GM18870 (cell line): Measurements from ENCODE around the gene TJP1.
"Not testable (repeated sequence)": the region's sequence is repeated elsewhere in the genome, so short reads cannot be mapped to it uniquely, and the experiment has no call there.

Experiments
- ATAC-seq: cut with Tn5 transposase; IDR thresholded peaks from one replicate; pipeline ENCODE4 v1.9.1; 2021; ENCODE audit warnings: moderate library complexity; ENCODE audit not compliant: unreplicated experiment

TJP1 gene

DNA sequence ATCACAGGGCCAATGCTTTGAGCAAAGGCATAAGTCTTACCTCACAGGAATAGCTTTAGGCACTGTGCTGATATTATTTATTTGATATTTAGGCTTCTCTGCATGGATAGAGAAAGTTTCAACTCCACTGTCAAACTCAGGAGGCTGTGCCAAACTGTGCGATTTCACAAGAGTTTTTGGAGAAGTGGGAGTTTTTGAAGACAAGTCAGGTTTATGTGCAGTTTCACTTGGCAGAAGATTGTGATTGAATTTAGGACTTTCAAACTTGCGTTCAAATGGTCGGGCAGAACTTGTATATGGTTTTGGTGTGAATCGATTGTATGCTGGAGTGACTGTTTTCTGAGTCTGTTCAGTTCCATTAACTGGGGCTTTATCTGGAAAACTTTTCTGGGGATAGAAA lies 113.7 kb downstream of the TJP1 start:
- ATAC-seq, result no peak

DNA sequence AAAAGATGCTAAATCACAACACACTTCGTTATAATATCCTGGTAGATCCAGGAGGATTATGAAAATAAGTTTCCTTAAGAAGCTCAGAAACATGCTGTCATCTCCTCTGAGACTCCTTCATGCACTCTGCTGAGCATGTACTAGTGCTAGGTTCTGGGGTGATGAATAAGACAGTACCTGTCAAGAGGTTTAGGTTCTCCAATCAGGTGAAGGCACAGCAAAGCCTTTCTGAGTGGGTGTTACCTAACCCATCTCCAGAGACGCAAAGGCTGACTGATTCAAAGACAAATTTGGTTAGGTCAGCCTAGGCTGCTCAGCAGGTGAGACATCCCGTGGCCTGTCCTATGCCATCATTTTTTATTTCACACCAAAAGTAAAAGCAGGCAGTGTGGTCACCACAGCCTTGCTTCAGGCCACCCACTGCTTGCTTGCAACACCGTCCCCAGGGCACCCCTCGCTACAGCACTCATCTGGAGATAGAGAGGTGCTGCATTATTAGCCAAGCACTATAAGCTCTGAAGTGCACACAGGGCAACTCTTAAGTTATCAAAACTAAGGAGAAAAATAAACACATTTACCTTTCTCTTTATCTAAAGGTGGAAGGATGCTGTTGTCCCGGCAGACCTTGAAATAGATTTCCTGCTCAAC lies 117.2 kb downstream of the TJP1 start:
- ATAC-seq, result no peak

DNA sequence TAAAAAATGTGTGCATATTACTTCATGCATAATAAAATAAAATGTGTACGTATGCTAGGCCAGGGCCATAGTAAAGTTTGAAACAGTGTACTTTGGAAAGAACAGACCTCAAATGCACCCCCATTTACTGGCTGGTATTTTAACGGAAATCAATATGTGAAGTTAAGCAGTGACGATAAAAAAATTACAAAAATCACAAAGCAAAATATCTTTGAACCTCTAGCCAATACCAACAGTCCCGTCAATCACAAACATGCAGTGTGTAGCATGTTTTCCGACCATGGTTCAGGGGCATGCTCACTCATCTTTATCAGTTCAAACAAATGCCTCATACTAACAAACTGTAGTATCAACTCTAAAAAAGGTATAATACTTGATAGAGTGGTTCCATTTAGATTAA lies 121.1 kb downstream of the TJP1 start:
- no peak for ATAC-seq

DNA sequence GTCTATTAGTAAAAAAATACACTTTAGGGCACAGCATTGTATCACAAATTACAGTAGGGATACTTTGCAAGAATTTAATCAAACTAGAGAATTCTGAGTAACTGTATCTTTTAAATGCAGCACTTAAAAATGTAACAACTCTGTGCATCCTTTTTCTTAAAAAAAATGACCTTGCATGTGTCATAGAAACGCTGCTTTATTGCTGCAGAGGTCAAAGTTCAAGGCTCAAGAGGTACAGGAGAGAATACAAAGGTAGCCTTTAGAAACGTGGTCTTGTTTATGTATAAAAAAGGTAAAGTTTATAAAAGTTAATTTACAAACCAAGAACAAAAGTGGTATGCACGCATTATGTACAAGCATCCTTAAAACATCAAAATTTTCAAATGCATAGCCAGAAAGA lies 122.0 kb downstream of the TJP1 start:
- ATAC-seq, result no peak

DNA sequence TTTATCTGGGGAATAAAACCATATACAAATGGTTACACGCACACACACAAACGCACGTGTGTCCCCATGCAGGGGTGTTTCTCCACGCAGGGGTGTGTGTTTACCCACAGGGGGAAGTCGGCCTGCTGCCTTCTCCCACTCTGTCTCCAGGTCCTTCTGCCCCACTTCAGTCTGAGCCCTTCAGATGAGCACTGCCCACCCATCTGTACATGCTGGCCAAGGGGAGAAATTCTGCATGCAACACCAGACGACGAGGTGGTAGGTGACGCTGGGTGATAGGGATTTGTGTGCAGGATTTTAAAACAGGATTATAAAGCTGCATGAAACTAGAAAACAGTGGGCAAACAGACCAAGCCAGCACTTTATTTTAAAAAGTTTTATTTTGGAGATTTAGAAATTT lies 122.5 kb downstream of the TJP1 start:
- ATAC-seq, result no peak

DNA sequence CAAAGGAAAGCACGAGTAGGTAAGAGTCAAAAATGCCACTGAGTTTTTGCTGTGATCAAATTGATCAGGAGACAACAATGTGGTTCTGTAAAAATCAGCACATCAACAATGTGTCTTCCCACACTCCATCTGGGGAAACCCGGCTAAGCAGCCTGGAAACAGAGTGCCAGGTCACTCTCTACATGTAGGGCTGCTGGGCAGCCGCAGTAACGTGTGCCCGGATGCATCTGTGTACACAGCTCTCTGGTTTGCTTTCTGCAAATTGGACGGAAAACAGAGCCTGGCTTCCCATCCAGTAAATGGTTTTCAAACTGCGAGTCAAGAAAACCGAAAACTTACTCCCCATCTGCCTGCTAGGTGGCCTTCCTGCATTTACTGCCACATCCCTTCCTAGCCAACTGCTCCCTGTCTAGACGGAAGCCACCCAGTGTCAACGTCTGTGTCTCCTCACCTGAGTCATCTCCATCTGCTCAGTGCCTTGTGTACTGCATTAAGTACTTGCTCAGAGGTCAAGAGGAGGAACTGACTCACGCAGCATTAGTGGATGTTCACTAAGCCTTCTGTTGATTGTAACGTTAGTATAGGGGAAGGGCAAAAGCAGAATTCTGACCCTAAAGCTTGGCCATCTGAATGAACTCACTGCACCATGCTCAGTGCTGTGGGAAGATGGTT lies 124.1 kb downstream of the TJP1 start:
- no peak for ATAC-seq

DNA sequence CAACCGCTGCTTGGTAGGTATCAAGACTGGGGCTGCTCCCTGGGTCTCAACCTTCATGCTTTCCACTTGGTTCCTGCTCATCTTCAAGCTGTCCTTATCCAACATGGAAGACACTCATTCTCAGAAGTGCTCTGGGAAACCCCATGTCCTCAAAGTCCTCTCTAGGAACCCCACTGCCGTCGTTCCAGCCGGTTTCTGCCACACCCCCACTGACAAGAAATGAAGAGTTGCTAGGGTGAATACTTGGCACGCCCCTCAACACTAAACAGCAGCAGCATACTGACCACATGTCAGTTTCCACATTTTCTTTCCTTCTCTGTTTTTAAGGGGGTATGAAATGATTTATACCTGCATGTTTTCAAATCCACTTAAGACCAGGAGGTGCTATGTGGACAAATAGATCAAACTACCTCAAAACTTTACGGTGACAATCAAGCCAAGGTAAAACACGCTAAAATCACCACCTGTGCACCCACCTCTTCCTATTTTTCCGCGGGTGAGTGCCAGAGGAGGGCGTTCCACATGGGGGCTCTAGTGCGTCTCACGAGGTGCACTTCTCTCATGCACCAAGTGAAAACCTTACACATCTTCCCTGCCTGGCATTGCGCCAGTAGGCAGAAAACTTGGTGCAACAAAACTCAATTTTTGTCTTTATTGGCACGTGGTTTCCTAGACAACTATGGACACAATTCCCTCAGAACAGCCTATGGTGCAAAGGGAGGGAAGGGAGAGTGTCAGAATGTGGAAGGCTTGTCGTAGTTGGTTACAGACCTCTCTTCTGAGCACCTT lies 125.1 kb downstream of the TJP1 start:
- no peak for ATAC-seq

DNA sequence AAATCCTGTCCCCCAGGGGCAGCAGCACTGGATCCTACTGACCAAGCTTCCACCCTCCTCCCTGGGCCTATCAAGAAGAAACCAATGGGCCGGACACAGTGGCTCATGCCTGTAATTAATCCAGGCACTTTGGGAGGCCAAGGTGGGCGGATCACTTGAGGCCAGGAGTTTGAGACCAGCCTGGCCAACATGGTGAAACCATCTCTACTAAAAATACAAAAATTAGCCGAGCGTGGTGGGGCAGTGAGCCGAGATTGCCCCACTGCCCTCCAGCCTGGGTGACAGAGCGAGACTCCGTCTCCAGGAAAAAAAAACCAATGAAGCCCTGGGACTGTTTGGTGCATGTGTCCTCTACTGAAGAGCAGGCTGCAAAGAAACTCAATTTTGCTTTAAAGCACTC lies 125.8 kb downstream of the TJP1 start:
- not testable (repeated sequence) for ATAC-seq

DNA sequence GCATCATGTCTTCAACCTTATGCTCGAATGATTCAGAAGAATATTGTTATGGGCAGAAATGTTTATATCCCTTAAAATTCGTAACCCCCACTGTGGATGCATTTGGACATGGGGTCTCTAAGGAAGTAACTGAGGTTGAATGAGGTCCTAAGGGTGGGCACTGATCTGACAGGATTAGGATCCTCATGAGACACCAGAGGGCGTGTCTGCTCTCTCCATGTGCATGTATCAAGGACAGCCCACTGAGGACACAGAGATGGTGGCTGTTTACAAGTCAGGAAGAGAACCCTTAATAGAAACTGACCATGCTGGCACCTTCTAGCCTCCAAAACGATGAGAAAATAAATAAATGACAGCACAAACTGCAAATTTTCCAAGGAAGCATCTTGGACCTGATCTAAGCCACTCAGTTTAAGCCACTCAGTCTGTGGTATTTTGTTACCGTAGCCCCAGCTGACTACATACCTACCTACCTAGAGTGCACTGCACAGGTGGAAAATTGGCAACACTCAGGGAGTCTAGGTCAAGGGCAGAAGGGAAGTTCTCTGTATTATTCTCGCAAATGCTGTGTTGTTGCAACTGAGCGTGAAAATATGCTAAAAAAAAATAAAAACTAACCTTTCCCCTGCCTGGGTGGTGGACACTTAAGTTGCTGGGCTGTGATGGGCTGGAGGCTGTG lies 126.6 kb downstream of the TJP1 start:
- ATAC-seq, result no peak

DNA sequence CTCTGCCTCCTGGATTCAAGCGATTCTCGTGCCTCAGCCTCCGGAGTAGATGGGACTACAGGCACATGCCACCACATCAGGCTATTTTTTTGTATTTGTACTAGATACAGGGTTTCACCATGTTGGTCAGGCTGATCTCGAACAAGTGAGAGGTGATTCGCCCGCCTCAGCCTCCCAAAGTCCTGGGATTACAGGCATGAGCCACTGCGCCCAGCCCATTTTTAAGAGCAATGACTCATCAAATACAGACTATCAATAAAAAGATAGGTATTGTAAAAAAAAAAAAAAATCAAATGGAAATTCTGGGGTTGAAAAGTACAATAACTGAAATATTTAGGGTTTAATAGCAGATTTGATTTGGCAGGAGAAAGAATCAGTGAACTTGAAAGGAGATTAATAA lies 129.0 kb downstream of the TJP1 start:
- no peak for ATAC-seq

DNA sequence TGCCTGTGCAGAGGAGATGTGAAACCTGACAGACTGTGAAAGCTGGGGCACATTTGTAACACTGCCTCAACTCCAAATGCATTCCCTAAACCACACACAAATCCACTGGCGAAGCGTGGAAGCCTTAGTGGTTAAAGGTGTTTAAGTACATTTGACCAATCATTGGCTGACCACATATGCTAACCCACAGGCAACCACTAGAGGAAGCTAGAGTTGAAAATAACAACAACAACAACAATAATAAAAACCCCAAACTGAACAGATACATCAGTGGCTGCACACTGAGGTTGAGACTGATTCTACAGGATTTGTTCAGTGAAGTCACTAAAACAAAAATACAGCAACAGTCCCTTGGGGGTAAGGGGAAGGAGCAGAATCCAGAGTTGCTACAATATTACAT lies 129.7 kb downstream of the TJP1 start:
- no peak for ATAC-seq

DNA sequence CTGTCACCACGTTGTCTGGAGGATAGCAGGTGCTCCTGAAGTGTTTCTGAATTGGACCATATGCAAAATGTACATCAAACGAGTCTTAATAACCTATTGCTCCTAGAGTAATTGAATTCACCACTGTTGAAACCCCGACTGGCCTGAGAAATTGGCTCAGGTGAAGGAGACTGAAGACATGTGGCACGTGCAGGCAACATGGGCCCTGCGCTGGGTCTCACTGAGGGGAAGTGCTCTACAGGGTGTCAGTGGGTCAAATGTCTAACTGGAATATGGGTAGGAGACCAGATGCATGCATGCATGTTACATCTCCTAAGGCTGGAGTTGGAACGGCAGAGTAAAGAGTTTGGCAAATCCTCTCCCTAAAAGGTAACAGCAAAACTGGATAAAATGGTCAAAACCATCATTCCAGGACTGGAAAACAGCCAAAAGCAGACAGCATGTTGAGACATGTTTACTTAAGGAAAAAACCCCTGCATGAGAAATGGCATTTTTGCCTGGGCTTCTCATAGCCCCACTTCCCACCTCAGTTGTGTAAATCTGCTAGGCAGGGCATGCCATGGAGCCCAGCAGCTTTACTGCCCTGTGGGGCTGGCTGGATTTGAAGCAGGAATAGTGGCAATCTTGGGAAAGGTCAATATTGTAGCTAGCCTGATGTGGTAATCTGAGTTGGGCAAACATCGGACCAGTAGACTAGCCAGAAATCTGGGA lies 131.3 kb downstream of the TJP1 start:
- no peak for ATAC-seq

DNA sequence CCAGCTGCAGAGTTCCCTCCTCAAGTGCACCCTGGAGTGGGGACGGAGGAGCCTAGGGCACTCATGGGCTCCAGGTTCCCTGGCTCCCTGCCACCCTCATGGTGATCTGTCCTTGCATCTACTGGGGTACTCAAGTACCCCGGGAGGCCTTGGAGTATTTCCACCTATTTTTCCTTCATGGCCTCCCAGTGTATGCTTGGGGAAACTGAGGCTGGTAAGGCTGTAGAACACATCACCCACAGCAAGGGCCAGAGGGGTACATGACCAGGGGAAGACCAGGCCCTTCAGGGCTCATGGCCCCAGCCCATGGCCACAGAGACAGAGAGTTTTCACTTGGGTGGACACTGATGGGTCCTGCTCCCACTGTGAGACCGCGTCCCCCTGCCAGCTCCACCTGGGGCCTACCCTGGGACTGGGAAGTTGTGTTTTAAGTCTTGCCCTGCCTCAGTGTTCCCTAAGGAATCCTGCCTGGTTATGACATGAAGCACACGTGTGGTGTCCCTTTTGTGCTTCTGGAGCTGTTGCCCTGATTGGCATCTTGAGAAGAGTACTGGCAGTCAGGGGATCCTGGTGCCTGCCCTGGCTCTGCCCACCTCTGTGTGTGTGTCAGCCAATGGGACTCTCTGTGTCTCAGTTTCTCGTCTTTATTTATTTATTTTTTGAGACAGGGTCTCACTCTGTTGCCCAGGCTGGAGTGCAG lies 132.8 kb downstream of the TJP1 start:
- ATAC-seq, result no peak

DNA sequence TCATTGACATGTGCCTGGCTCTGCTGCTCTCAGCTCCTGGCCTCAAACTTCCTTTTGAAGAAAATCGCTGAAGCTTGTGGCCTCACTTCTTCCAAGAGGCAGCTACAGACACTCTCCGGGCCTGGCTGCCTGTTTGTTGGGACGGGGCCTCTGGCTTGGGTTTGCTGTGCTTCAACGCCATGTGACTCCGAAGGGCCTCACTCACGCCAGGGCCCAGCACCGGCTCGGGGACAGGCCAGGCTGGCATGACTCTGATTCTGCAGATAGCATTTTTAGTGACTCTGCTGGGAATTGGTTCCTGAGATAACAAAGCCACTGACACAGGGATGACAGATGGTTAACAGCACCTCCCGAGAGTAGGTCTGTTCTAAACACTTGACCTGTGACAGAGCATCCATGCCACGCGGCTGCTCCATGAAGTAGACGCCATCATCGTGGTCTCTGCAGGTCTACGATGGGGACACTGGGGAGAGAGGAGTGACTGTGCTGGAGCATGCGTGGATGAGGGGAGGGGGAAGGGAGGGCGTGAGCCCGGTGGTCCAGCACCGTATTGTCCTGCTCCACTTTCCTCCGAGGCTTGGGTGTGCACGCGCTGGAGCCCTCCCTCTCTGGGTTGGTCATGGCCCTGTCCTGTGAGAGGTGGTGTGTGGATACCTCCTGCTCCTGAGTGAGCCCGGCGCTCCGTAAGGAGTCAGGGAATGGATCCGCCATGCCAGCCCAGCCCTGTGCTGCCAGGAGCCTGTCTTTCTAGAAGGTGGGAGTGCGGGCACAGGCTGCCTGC lies 133.6 kb downstream of the TJP1 start:
- ATAC-seq, result no peak

DNA sequence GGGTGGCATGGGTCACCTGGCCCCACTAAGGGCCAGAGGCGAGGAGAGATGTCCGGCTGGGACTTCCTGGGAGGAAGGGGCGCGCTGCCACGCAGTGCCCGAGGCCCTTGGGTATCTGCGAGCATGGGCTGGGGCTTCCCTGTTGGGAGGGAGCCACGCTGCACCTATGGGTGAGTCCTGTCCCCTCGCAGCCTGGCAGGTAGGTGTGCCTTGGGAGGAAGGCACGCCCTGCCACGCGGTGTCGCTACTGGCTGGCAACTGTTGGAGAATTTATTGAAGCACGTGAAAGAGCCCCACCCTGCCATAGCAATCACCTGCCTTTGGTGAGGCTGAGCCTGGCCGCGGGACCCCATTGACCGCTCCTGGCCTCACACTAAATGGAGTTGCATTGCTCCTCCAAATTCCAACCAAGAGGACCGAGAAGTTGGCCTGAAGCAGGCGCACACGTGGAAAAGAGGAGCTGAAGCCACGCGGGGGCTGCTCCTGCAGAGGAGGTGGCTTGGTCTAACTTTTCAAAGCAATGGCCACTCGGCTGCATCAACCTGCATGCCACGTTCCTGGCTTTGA lies 134.2 kb downstream of the TJP1 start:
- no peak for ATAC-seq

DNA sequence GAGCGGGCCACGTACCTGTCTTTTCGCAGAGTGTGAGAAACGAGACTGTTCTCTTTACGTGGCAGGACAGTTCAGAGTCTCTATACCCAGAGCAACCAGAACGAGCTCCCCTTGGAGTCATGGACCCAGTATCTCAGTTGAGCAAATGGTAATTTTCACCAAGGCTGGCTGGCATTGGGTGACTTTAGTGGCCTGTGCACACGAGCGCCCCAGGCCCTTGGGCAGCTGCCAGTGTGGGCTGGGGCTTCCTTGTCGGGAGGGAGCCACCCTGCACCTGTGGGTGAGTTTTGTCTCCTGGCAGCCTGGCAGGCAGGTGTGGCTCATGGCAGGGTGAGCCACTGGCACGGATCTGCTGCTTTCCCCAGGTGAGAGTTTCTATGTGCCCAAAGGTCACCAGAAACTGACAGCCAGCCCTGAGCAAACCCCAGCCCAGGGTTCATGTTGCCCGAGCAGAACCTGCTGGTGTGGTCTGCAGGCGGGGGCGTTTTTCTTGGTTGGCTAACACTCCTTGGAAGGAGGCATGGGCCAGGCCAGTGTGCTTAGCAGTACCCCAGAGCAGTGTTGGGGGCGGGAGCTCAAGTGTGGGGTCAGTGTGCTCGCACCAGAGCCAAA lies 135.0 kb downstream of the TJP1 start:
- ATAC-seq, result no peak

DNA sequence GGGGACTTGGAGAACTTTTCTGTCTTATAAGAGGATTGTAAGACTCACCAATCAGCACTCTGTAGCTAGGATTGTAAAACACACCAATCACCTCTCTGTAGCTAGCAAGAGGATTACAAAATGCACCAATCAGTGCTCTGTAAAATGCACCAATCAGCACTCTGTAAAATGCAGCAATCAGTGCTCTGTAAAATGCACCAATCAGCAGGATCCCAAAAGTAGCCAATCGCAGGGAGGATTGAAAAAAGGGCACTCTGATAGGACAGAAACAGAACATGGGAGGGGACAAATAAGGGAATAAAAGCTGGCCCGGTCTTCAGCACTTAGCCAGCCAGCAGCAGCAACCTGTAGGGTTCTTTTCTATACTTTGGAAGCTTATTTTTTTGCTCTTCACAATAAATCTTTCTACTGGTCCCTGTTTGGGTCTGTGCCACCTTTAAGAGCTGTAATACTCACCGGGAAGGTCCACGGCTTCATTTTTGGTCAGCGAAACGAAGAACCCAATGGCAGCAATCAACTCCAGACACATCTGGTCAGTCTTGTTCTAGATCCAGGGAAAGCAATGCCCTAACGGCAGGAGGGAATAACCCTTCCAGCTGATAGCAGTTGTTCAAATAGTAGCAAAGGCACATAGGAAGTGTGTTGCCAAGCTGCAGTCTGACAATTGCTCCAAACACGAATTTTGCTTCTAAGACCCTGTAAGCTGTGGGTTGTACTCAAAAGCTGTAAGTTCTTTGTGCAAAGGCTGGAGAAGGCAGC lies 135.6 kb downstream of the TJP1 start:
- ATAC-seq, result no peak

DNA sequence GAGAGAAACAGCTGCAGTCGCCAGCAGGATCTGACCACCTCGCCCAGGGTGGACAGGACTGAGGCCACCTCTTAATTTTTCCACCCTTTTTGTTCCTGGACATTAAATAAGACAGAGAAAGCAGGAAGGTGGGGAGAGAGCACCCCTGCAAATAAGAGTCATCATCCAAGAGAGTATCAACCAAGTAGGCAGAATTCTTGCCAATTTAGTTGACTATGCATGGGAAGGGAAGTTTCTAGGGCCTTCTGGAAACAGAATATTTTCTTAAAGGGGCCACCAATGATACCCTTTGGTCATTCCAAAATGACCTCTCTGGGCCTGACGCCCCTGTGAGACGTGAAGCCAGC lies 136.2 kb downstream of the TJP1 start:
- ATAC-seq, result no peak
